Adrenal gland (tissue), 12 donors: ENCODE measurements around the gene LTA. TPM values are rescaled to one million over a fixed set of nuclear protein-coding genes. Genes with fewer than 3 reads are reported as not detected.

Source experiments
- DNase-seq, 7 donors: peaks; one replicate each; pipeline ENCODE4 v3.0.0-alpha.2; 2019 to 2020
- H3K27ac ChIP-seq, 5 donors: fragments of 200-600 bp; sonication (generic) in 4 of 5; 1 replicate in 3 of 5; 2 replicates in 2 of 5; pipeline versions ENCODE4 v1.5.1 to v1.8.0; 2016 to 2020; ENCODE audit warnings: mild to moderate bottlenecking in 1 of 5
- H3K27me3 ChIP-seq: fragments of 200-600 bp; 2 replicates; pipeline ENCODE4 v1.8.0; 2021
- H3K36me3 ChIP-seq, 2 donors: fragments of 200-600 bp; replicated peaks in 1 of 2; 1 replicate in 1 of 2; 2 replicates in 1 of 2; pipeline versions ENCODE4 v1.5.1 to v1.8.0; 2018 to 2022
- H3K4me1 ChIP-seq, 2 donors: fragments of 200-600 bp; replicated peaks in 1 of 2; 1 replicate in 1 of 2; 2 replicates in 1 of 2; pipeline versions ENCODE4 v1.5.1 to v1.8.0; 2018 to 2021
- H3K4me3 ChIP-seq, 4 donors: fragments of 200-600 bp; sonication (generic) in 3 of 4; one replicate each; pipeline ENCODE4 v1.5.1; 2016 to 2018
- H3K9me3 ChIP-seq, 3 donors: fragments of 200-600 bp; sonication (generic) in 1 of 3; replicated peaks in 1 of 3; 1 replicate in 2 of 3; 2 replicates in 1 of 3; pipeline versions ENCODE4 v1.5.1 to v1.8.0; 2016 to 2021
- POLR2A ChIP-seq, 2 donors: fragments of 450-650 bp; IDR thresholded peaks; one replicate each; pipeline ENCODE4 v1.6.1; 2017; ENCODE audit warnings: antibody characterized with exemption in 2 of 2, mild to moderate bottlenecking in 2 of 2, moderate library complexity in 1 of 2
- WGBS, 4 donors: extraction: QIAGEN DNeasy Blood & Tissue Kit in 2 of 4; methylation state at CpG; one replicate each; pipeline versions ENCODE4 v1.1.5 to v1.1.7; 2013 to 2017; 5-methylcytosine and 5-hydroxymethylcytosine counted together
- intact Hi-C, 2 donors: fragments of 100-400 bp; cut with DNase I; formaldehyde crosslinking; loops; one replicate each; pipeline versions ENCODE4 v1.14.1 to v1.15.0; 2022 to 2023
- polyA plus RNA-seq, 3 donors: library from polyadenylated mRNA; stranded (reverse); fragments of 200-250 nt in 2 of 3; fragments of 350-450 nt in 1 of 3; fragmentation: Illumina TruSeq in 1 of 3; extraction: RNeasy Lipid Tissue Mini Kit (QIAGEN cat#74804) in 1 of 3; gene quantifications; one replicate each; pipeline ENCODE4 v1.2.3, GENCODE V29; 2013 to 2014
- total RNA-seq, 9 donors: library from RNA; depleted of rRNA in 4 of 9; stranded (reverse); fragments of >200 nt in 4 of 9; fragments of 120-200 nt in 1 of 9; fragmentation: NEBNext Ultra II Directional in 1 of 9; extraction: Animal tissue kit (Norgen Biotek cat#: 25700) in 1 of 9; gene quantifications; one replicate each; pipeline versions ENCODE4 v1.1.0 to v1.2.4, GENCODE V29; 2013 to 2023
- TF ChIP-seq, protein P1 (sequence below), 6 experiments: fragments of 450-650 bp in 4 of 6; fragments of 200-600 bp in 2 of 6; sonication (generic) in 1 of 6; IDR thresholded peaks; 1 replicate in 5 of 6; 2 replicates in 1 of 6; pipeline versions ENCODE4 v1.5.1 to v1.8.0; 2016 to 2021; ENCODE audit warnings: antibody characterized with exemption in 6 of 6, mild to moderate bottlenecking in 2 of 6, moderate library complexity in 1 of 6
- donor health status: healthy with polysubstance abuse.
- donor health status: Bipolar disorder and iron deficiency.
- donor health status: DM: yes; HTN: yes; CAD: no.
- donor health status: DM: no; HTN: no; CAD: no.
- donor health status: DM: no; HTN: no; CAD: no.
- donor health status: DM: yes; HTN: yes; CAD: no.

Gene LTA
- total and polyA plus RNA-seq, 12 donors = 0.20 to 1.4 (median 0.95) TPM; not detected in 8

DNA sequence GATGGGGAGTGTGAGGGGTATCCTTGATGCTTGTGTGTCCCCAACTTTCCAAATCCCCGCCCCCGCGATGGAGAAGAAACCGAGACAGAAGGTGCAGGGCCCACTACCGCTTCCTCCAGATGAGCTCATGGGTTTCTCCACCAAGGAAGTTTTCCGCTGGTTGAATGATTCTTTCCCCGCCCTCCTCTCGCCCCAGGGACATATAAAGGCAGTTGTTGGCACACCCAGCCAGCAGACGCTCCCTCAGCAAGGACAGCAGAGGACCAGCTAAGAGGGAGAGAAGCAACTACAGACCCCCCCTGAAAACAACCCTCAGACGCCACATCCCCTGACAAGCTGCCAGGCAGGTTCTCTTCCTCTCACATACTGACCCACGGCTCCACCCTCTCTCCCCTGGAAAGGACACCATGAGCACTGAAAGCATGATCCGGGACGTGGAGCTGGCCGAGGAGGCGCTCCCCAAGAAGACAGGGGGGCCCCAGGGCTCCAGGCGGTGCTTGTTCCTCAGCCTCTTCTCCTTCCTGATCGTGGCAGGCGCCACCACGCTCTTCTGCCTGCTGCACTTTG, 3.3 kb downstream of the LTA start, which contains the start of gene TNF:
Gene TNF, plus strand, starts transcription at position 231 of the 567 bp plus-strand sequence. Its CDS starts 177 bp downstream, at position 408.
- Histone ChIP-seq H3K36me3 (no peaks in the 10 kb centered on the region), H3K27me3 (no peaks in the 10 kb centered on the region), H3K27ac (peak within 1 kb of the TSS in 1 of 5 donors; percentile 65), H3K4me3 (peak within 1 kb of the TSS in 1 of 4 donors; percentile 47), H3K4me1 (peaks cover 0 to under 1% of the 10 kb centered on the region in 2 donors), H3K9me3 (no peaks in the 10 kb centered on the region)
- 58 to 73% (median 60%) methylated on average over 19 of the region's 19 CpGs for WGBS, 4 donors
- DNase-seq = peak in 4 of 7 donors; percentile 38 to 70 (median 52)
- peak; percentile 33 to 48 for TF ChIP-seq POLR2A (IDR thresholded peaks at IDR 0.05)
- TF ChIP-seq, protein P1, sequence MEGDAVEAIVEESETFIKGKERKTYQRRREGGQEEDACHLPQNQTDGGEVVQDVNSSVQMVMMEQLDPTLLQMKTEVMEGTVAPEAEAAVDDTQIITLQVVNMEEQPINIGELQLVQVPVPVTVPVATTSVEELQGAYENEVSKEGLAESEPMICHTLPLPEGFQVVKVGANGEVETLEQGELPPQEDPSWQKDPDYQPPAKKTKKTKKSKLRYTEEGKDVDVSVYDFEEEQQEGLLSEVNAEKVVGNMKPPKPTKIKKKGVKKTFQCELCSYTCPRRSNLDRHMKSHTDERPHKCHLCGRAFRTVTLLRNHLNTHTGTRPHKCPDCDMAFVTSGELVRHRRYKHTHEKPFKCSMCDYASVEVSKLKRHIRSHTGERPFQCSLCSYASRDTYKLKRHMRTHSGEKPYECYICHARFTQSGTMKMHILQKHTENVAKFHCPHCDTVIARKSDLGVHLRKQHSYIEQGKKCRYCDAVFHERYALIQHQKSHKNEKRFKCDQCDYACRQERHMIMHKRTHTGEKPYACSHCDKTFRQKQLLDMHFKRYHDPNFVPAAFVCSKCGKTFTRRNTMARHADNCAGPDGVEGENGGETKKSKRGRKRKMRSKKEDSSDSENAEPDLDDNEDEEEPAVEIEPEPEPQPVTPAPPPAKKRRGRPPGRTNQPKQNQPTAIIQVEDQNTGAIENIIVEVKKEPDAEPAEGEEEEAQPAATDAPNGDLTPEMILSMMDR (IDR thresholded peaks at IDR 0.05) = no peak
- intact Hi-C loops = no loop called here

DNA sequence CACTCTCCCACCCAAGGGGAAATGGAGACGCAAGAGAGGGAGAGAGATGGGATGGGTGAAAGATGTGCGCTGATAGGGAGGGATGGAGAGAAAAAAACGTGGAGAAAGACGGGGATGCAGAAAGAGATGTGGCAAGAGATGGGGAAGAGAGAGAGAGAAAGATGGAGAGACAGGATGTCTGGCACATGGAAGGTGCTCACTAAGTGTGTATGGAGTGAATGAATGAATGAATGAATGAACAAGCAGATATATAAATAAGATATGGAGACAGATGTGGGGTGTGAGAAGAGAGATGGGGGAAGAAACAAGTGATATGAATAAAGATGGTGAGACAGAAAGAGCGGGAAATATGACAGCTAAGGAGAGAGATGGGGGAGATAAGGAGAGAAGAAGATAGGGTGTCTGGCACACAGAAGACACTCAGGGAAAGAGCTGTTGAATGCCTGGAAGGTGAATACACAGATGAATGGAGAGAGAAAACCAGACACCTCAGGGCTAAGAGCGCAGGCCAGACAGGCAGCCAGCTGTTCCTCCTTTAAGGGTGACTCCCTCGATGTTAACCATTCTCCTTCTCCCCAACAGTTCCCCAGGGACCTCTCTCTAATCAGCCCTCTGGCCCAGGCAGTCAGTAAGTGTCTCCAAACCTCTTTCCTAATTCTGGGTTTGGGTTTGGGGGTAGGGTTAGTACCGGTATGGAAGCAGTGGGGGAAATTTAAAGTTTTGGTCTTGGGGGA, 4.0 kb downstream of the LTA start:
- TF ChIP-seq POLR2A (IDR thresholded peaks at IDR 0.05) = no peak
- TF ChIP-seq, protein P1 (IDR thresholded peaks at IDR 0.05) = no peak
- Histone ChIP-seq H3K27me3 (no peaks in the 10 kb centered on the region), H3K4me3 (peak overlapping the region in 1 of 4 donors; percentile 47), H3K9me3 (no peaks in the 10 kb centered on the region), H3K4me1 (peaks cover 0 to 4% of the 10 kb centered on the region in 2 donors), H3K36me3 (no peaks in the 10 kb centered on the region), H3K27ac (peak overlapping the region in 1 of 5 donors; percentile 65)
- WGBS, 4 donors = 64 to 71% (median 68%) methylated on average over 8 of the region's 8 CpGs
- no peak for DNase-seq
- intact Hi-C loops = no loop called here

DNA sequence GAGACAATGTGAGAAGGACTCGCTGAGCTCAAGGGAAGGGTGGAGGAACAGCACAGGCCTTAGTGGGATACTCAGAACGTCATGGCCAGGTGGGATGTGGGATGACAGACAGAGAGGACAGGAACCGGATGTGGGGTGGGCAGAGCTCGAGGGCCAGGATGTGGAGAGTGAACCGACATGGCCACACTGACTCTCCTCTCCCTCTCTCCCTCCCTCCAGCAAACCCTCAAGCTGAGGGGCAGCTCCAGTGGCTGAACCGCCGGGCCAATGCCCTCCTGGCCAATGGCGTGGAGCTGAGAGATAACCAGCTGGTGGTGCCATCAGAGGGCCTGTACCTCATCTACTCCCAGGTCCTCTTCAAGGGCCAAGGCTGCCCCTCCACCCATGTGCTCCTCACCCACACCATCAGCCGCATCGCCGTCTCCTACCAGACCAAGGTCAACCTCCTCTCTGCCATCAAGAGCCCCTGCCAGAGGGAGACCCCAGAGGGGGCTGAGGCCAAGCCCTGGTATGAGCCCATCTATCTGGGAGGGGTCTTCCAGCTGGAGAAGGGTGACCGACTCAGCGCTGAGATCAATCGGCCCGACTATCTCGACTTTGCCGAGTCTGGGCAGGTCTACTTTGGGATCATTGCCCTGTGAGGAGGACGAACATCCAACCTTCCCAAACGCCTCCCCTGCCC, 4.9 kb downstream of the LTA start:
- TF ChIP-seq POLR2A (IDR thresholded peaks at IDR 0.05) = no peak
- TF ChIP-seq, protein P1 (IDR thresholded peaks at IDR 0.05) = no peak
- no peaks in the 10 kb centered on the region for H3K36me3 ChIP-seq
- H3K4me3 ChIP-seq = no peak overlapping the region
- H3K4me1 ChIP-seq = peaks cover 4 to 5% of the 10 kb centered on the region in 2 donors
- intact Hi-C loops = no loop called here
- WGBS, 4 donors = 82 to 91% (median 86%) methylated on average over 15 to 19 of the region's 19 CpGs
- no peak for DNase-seq
- H3K27ac ChIP-seq = no peak overlapping the region
- no peaks in the 10 kb centered on the region for H3K9me3 ChIP-seq
- H3K27me3 ChIP-seq = no peaks in the 10 kb centered on the region

DNA sequence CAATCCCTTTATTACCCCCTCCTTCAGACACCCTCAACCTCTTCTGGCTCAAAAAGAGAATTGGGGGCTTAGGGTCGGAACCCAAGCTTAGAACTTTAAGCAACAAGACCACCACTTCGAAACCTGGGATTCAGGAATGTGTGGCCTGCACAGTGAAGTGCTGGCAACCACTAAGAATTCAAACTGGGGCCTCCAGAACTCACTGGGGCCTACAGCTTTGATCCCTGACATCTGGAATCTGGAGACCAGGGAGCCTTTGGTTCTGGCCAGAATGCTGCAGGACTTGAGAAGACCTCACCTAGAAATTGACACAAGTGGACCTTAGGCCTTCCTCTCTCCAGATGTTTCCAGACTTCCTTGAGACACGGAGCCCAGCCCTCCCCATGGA, 5.5 kb downstream of the LTA start:
- no peak for TF ChIP-seq POLR2A (IDR thresholded peaks at IDR 0.05)
- TF ChIP-seq, protein P1 (IDR thresholded peaks at IDR 0.05) = no peak
- H3K36me3 ChIP-seq = no peaks in the 10 kb centered on the region
- WGBS, 4 donors = 82 to 88% (median 84%) methylated on average over 3 of the region's 3 CpGs
- no peaks in the 10 kb centered on the region for H3K27me3 ChIP-seq
- DNase-seq = no peak
- intact Hi-C loops = no loop called here
- H3K9me3 ChIP-seq = no peaks in the 10 kb centered on the region
- no peak overlapping the region for H3K27ac ChIP-seq
- H3K4me3 ChIP-seq = no peak overlapping the region
- H3K4me1 ChIP-seq = peaks cover 4 to 5% of the 10 kb centered on the region in 2 donors
